Measurements from ENCODE around the gene MOXD1.

- TF ChIP-seq USF2 (IDR thresholded peaks at IDR 0.05; ENCODE audit: low read length) (no peak), SIX5 (IDR thresholded peaks at IDR 0.05; ENCODE audit: low read depth, low read length) (no peak), POLR2AphosphoS5 (IDR thresholded peaks at IDR 0.05; ENCODE audit: low read depth, low read length) (no peak), TAF1 (IDR thresholded peaks at IDR 0.05; ENCODE audit: low read depth, low read length) (no peak), EP300 (IDR thresholded peaks at IDR 0.05; ENCODE audit: borderline replicate concordance in 1 of 2, low read depth in 2 of 2, low read length in 2 of 2) (no peak), KDM1A (IDR thresholded peaks at IDR 0.05; ENCODE audit: borderline replicate concordance, low read length) (no peak), POLR2A (IDR thresholded peaks at IDR 0.05; ENCODE audit: control extremely low read depth in 1 of 2, low read depth in 2 of 2, low read length in 2 of 2) (no peak), KDM5A (IDR thresholded peaks at IDR 0.05; ENCODE audit: low read length) (no peak)
- TF ChIP-seq, protein P1, sequence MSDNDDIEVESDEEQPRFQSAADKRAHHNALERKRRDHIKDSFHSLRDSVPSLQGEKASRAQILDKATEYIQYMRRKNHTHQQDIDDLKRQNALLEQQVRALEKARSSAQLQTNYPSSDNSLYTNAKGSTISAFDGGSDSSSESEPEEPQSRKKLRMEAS (IDR thresholded peaks at IDR 0.05): no peak
- TF ChIP-seq, protein P2, sequence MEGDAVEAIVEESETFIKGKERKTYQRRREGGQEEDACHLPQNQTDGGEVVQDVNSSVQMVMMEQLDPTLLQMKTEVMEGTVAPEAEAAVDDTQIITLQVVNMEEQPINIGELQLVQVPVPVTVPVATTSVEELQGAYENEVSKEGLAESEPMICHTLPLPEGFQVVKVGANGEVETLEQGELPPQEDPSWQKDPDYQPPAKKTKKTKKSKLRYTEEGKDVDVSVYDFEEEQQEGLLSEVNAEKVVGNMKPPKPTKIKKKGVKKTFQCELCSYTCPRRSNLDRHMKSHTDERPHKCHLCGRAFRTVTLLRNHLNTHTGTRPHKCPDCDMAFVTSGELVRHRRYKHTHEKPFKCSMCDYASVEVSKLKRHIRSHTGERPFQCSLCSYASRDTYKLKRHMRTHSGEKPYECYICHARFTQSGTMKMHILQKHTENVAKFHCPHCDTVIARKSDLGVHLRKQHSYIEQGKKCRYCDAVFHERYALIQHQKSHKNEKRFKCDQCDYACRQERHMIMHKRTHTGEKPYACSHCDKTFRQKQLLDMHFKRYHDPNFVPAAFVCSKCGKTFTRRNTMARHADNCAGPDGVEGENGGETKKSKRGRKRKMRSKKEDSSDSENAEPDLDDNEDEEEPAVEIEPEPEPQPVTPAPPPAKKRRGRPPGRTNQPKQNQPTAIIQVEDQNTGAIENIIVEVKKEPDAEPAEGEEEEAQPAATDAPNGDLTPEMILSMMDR (IDR thresholded peaks at IDR 0.05; ENCODE audit: control extremely low read depth in 1 of 3, insufficient read depth in 1 of 3, low read depth in 1 of 3, low read length in 3 of 3): no peak
Measured at GRCh38 chr6:132390017-132390416, 11.3 kb downstream of the MOXD1 start.
